BJ (cell line): ENCODE results near the gene GALNT11. TPM values are rescaled to one million over a fixed set of nuclear protein-coding genes. Genes with fewer than 3 reads are reported as not detected.

ENCODE experiments used
- CTCF ChIA-PET: fragments of 350-600 bp; formaldehyde crosslinking; extraction: SDS; loops from one replicate; lab custom pipeline; 2021; ENCODE audit warnings: antibody characterized with exemption, inconsistent platforms; lab: Yijun Ruan, JAX
- POLR2A ChIA-PET: fragments of 300-600 bp; sonication (Branson Sonifier 250); formaldehyde crosslinking; extraction: SDS; loops from one replicate; lab custom pipeline; 2021; ENCODE audit warnings: antibody characterized with exemption; lab: Charles Lee
- DNase-seq: peaks from one replicate; pipeline ENCODE4 v3.0.0-alpha.2; 2011; ENCODE audit warnings: low read depth
- H3K27me3 ChIP-seq: 2 replicates; pipeline ENCODE4 v1.6.0; 2011; ENCODE audit warnings: low read length; ENCODE audit not compliant: control insufficient read depth, insufficient read depth
- H3K36me3 ChIP-seq: 2 replicates; pipeline ENCODE4 v1.5.1; 2011; ENCODE audit warnings: low read length; ENCODE audit not compliant: control insufficient read depth, insufficient read depth
- H3K4me3 ChIP-seq: 2 replicates; pipeline ENCODE4 v1.5.1; 2011; ENCODE audit warnings: low read depth, mild to moderate bottlenecking, control low read depth, low read length
- polyA plus RNA-seq: library from polyadenylated mRNA; depleted of rRNA; stranded (reverse); fragments of >200 nt; gene quantifications from 2 replicates; pipeline ENCODE4 v1.2.3, GENCODE V29; 2011
- TF ChIP-seq, protein P1 (sequence below): IDR thresholded peaks from 2 replicates; pipeline ENCODE4 v1.5.1; 2011; ENCODE audit warnings: low read depth, mild to moderate bottlenecking, control low read depth, inconsistent platforms, low read length, moderate library complexity; ENCODE audit not compliant: insufficient read depth

Gene GALNT11
- polyA plus RNA-seq, 1 experiment: 18.7 TPM

DNA sequence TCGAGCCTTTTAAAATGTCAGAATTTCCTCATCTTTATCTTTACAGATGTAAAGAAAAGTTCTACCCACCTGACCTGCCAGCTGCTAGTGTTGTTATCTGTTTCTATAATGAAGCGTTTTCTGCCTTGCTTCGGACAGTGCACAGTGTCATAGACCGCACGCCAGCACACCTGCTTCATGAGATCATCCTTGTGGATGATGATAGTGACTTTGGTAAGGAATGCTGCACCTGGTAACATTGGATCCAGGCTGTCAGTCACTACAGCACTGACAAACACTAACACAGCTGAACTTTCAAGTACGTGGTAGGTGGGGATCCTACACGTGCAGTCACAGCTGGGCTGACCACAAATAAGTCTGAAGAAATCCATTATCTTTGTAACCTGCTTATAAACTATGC, 77.6 kb downstream of the GALNT11 start:
- TF ChIP-seq, protein P1, sequence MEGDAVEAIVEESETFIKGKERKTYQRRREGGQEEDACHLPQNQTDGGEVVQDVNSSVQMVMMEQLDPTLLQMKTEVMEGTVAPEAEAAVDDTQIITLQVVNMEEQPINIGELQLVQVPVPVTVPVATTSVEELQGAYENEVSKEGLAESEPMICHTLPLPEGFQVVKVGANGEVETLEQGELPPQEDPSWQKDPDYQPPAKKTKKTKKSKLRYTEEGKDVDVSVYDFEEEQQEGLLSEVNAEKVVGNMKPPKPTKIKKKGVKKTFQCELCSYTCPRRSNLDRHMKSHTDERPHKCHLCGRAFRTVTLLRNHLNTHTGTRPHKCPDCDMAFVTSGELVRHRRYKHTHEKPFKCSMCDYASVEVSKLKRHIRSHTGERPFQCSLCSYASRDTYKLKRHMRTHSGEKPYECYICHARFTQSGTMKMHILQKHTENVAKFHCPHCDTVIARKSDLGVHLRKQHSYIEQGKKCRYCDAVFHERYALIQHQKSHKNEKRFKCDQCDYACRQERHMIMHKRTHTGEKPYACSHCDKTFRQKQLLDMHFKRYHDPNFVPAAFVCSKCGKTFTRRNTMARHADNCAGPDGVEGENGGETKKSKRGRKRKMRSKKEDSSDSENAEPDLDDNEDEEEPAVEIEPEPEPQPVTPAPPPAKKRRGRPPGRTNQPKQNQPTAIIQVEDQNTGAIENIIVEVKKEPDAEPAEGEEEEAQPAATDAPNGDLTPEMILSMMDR: no peak
- POLR2A ChIA-PET: no interaction called here
- DNase-seq: no peak
- H3K36me3 ChIP-seq: peaks cover 3% of the 10 kb centered on the region
- H3K4me3 ChIP-seq: no peak overlapping the region
- no peaks in the 10 kb centered on the region for H3K27me3 ChIP-seq
- CTCF ChIA-PET: no interaction called here

DNA sequence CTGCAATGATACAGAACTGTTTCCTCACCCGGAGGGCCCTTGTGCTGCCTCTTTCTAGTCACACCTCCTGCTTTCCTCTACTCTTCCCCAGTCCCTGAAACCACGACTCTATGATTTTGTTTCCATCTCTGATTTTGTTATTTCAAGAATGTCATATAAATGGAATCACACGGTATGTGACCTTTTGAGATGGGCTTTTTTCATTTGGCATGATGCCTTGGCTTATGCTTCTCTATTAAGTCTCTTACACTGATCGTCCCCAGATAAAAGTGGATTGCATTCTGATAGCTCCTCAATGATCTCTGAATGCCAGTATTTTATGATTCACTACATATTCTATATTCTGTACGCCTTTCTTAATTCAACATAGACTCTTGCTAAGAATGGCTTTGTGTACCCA, 78.2 kb downstream of the GALNT11 start:
- H3K4me3 ChIP-seq: no peak overlapping the region
- TF ChIP-seq, protein P1: no peak
- no peak for DNase-seq
- peaks cover 3% of the 10 kb centered on the region for H3K36me3 ChIP-seq
- no peaks in the 10 kb centered on the region for H3K27me3 ChIP-seq
- POLR2A ChIA-PET: no interaction called here
- CTCF ChIA-PET: no interaction called here

DNA sequence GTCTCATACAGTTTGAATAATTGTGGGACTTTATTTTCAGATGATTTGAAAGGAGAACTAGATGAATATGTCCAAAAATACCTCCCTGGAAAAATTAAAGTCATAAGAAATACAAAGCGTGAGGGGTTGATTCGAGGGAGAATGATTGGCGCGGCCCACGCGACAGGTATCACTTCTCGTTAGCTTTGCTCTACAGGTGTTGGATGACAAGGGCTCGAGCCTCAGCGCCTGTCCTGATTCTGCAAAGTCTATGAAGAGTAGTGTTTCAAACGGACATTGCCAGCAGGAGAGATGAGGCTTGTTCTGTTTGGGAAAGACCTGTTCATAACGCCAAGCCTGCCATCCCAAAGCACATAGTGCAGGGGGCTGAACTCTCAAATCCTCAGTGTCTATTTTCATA, 79.7 kb downstream of the GALNT11 start:
- ChIA-PET POLR2A (no interaction called here), CTCF (interaction anchor here (0.9 kb wide), 1 partner anchor 10 kb away, joined by 3 read pairs; no protein-coding TSS in a partner anchor)
- H3K4me3 ChIP-seq: no peak overlapping the region
- DNase-seq: no peak
- H3K36me3 ChIP-seq: peaks cover 3% of the 10 kb centered on the region
- TF ChIP-seq, protein P1: no peak
- H3K27me3 ChIP-seq: no peaks in the 10 kb centered on the region

DNA sequence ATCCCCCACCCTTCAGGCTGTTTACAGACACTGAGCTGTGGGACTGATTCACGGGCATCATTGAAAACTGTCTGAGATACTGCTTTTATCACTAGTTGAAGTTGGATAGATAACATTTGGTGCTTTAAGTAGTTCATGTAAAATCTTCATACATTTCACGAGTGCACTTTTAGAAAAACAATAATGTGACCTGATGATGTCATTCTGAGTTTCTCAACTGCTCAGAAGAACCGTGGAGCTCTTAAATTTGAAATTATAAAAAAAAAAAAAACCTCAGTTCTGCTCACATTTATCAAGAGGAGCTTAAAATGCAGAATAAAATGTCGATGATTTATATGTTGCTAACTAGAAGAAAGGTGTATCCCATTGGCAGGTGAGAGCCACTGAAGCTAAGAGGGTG, 81.5 kb downstream of the GALNT11 start:
- CTCF ChIA-PET: no interaction called here
- no peak for DNase-seq
- TF ChIP-seq, protein P1: no peak
- POLR2A ChIA-PET: no interaction called here
- no peak overlapping the region for H3K4me3 ChIP-seq
- H3K36me3 ChIP-seq: peaks cover 2% of the 10 kb centered on the region
- no peaks in the 10 kb centered on the region for H3K27me3 ChIP-seq

DNA sequence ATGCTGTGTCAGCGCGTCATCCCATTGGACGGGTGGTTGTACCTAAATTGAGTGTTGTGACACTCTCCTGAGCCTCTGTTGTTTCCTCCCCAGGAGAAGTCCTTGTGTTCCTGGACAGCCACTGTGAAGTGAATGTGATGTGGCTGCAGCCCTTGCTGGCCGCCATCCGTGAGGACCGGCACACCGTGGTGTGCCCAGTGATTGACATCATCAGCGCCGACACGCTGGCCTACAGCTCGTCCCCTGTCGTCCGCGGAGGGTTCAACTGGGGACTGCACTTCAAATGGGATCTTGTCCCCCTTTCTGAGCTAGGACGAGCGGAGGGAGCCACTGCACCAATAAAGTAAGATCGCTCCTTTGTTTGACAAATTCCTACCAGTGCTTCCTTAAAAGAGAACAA, 82.5 kb downstream of the GALNT11 start:
- CTCF ChIA-PET: no interaction called here
- peaks cover 2% of the 10 kb centered on the region for H3K36me3 ChIP-seq
- TF ChIP-seq, protein P1: no peak
- DNase-seq: no peak
- H3K27me3 ChIP-seq: no peaks in the 10 kb centered on the region
- POLR2A ChIA-PET: no interaction called here
- no peak overlapping the region for H3K4me3 ChIP-seq
